ENCODE results near the gene GCSAM.

Gene GCSAM

GRCh38 chr3:112127522-112128494 is 5.2 kb downstream of the GCSAM start:
- H3K4me3 ChIP-seq (ENCODE audit: low read depth, low read length): no peak overlapping the region
- TF ChIP-seq CTCF (IDR thresholded peaks at IDR 0.05; ENCODE audit: insufficient read depth, low read length, missing control alignments): no peak
- ChIA-PET CTCF (interaction anchor here (0.6 to 5.7 kb wide), 4 partner anchors 9 to 1121 kb away, joined by 3 to 36 read pairs (median 8); no protein-coding TSS in a partner anchor), POLR2A (no interaction called here)
- DNase-seq (ENCODE audit: low read depth, low spot score): no peak

- no peak overlapping the region for H3K4me3 ChIP-seq (ENCODE audit: low read depth, low read length)
- no peak for TF ChIP-seq CTCF (IDR thresholded peaks at IDR 0.05; ENCODE audit: insufficient read depth, low read length, missing control alignments)
- CTCF ChIA-PET: interaction anchor here (1.4 to 5.7 kb wide), 4 partner anchors 9 to 21 kb away, joined by 4 to 36 read pairs (median 11); no protein-coding TSS in a partner anchor
- POLR2A ChIA-PET: no interaction called here
- no peak for DNase-seq (ENCODE audit: low read depth, low spot score)
Observed at GRCh38 chr3:112126511-112126911, 6.5 kb downstream of the GCSAM start.

- no peak overlapping the region for H3K4me3 ChIP-seq (ENCODE audit: low read depth, low read length)
- no peak for DNase-seq (ENCODE audit: low read depth, low spot score)
- POLR2A ChIA-PET: no interaction called here
- TF ChIP-seq CTCF (IDR thresholded peaks at IDR 0.05; ENCODE audit: insufficient read depth, low read length, missing control alignments): no peak
- CTCF ChIA-PET: interaction anchor here (0.9 to 5.7 kb wide), 9 partner anchors 11 to 433 kb away, joined by 3 to 36 read pairs (median 4); partner anchors contain the start of gene SLC9C1
Observed at GRCh38 chr3:112124907-112125607, 8.0 kb downstream of the GCSAM start.

GRCh38 chr3:112123548-112123947 is 9.5 kb downstream of the GCSAM start:
- TF ChIP-seq CTCF (IDR thresholded peaks at IDR 0.05; ENCODE audit: insufficient read depth, low read length, missing control alignments): no peak
- H3K4me3 ChIP-seq (ENCODE audit: low read depth, low read length): no peak overlapping the region
- CTCF ChIA-PET: interaction anchor here (1.4 to 1.6 kb wide), 2 partner anchors 12 to 431 kb away, joined by 3 to 6 read pairs; no protein-coding TSS in a partner anchor
- DNase-seq (ENCODE audit: low read depth, low spot score): no peak
- POLR2A ChIA-PET: no interaction called here

GRCh38 chr3:112122870-112123269 is 10.2 kb downstream of the GCSAM start:
- TF ChIP-seq CTCF (IDR thresholded peaks at IDR 0.05; ENCODE audit: insufficient read depth, low read length, missing control alignments): no peak
- POLR2A ChIA-PET: no interaction called here
- H3K4me3 ChIP-seq (ENCODE audit: low read depth, low read length): no peak overlapping the region
- DNase-seq (ENCODE audit: low read depth, low spot score): no peak
- CTCF ChIA-PET: interaction anchor here (1.6 kb wide), 1 partner anchor 11 kb away, joined by 6 read pairs; no protein-coding TSS in a partner anchor

Data from AG04449 (cell line).